HL-60 (cell line): ENCODE measurements around the gene RYR3.

Source experiments
- DNase-seq, 2 experiments: peaks; one replicate each; pipeline ENCODE4 v3.0.0-alpha.2; 2010 to 2020; ENCODE audit warnings: low read depth in 1 of 2, low spot score in 1 of 2
- H3K27ac ChIP-seq: fragments of 250-450 bp; sonication (Bioruptor Pico); replicated peaks from 2 replicates; pipeline ENCODE4 v1.5.1; 2020; ENCODE audit warnings: mild to moderate bottlenecking, moderate library complexity
- H3K27me3 ChIP-seq: fragments of 250-450 bp; sonication (Bioruptor Pico); 2 replicates; pipeline ENCODE4 v1.5.1; 2021; ENCODE audit warnings: mild to moderate bottlenecking, moderate library complexity; ENCODE audit not compliant: insufficient read depth, poor library complexity, severe bottlenecking
- H3K4me3 ChIP-seq: replicated peaks from 2 replicates; pipeline ENCODE4 v1.5.1; 2011; ENCODE audit warnings: mild to moderate bottlenecking, control low read depth, low read length; ENCODE audit not compliant: insufficient read depth
- CTCF ChIP-seq: IDR thresholded peaks from one replicate; pipeline ENCODE4 v1.5.1; 2011; ENCODE audit warnings: low read length, control low read depth, inconsistent platforms; ENCODE audit not compliant: insufficient read depth
- GABPA ChIP-seq: IDR thresholded peaks from 2 replicates; pipeline ENCODE4 v1.6.1; 2012; ENCODE audit warnings: low read depth
- POLR2AphosphoS5 ChIP-seq: IDR thresholded peaks from 2 replicates; pipeline ENCODE4 v1.6.1; 2012; ENCODE audit warnings: low read depth
- SPI1 ChIP-seq: IDR thresholded peaks from 2 replicates; pipeline ENCODE4 v1.6.1; 2012; ENCODE audit warnings: low read depth, mild to moderate bottlenecking, borderline replicate concordance
- TF ChIP-seq, protein P1 (sequence below): IDR thresholded peaks from 2 replicates; pipeline ENCODE4 v1.6.1; 2012; ENCODE audit warnings: low read depth; ENCODE audit not compliant: insufficient replicate concordance

RYR3 gene

DNA sequence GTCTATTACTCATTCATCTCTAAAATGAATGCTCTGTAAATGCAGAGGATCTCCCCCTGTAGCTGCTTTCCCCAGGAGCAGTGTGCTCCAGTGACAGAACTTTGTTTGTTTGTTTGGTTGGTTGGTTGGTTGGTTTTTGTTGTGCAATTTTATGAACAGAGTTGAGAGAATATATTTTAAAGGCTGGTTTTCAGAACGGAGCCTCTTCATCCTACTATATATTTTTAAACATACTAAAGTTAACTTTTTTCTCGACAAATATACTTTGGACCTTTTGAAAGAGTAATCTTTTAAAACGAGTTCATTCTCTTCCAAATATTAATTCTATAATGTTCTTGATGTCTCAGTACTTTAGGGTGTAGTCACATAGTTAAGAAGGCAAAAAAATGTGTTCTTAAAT lies 20.2 kb downstream of the RYR3 start:
- no peak overlapping the region for H3K4me3 ChIP-seq
- no peak overlapping the region for H3K27ac ChIP-seq
- TF ChIP-seq, protein P1, sequence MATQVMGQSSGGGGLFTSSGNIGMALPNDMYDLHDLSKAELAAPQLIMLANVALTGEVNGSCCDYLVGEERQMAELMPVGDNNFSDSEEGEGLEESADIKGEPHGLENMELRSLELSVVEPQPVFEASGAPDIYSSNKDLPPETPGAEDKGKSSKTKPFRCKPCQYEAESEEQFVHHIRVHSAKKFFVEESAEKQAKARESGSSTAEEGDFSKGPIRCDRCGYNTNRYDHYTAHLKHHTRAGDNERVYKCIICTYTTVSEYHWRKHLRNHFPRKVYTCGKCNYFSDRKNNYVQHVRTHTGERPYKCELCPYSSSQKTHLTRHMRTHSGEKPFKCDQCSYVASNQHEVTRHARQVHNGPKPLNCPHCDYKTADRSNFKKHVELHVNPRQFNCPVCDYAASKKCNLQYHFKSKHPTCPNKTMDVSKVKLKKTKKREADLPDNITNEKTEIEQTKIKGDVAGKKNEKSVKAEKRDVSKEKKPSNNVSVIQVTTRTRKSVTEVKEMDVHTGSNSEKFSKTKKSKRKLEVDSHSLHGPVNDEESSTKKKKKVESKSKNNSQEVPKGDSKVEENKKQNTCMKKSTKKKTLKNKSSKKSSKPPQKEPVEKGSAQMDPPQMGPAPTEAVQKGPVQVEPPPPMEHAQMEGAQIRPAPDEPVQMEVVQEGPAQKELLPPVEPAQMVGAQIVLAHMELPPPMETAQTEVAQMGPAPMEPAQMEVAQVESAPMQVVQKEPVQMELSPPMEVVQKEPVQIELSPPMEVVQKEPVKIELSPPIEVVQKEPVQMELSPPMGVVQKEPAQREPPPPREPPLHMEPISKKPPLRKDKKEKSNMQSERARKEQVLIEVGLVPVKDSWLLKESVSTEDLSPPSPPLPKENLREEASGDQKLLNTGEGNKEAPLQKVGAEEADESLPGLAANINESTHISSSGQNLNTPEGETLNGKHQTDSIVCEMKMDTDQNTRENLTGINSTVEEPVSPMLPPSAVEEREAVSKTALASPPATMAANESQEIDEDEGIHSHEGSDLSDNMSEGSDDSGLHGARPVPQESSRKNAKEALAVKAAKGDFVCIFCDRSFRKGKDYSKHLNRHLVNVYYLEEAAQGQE: no peak
- TF ChIP-seq GABPA: no peak
- no peak for TF ChIP-seq CTCF
- no peak for TF ChIP-seq SPI1
- TF ChIP-seq POLR2AphosphoS5: no peak
- no peak for DNase-seq
- H3K27me3 ChIP-seq: no peaks in the 10 kb centered on the region

DNA sequence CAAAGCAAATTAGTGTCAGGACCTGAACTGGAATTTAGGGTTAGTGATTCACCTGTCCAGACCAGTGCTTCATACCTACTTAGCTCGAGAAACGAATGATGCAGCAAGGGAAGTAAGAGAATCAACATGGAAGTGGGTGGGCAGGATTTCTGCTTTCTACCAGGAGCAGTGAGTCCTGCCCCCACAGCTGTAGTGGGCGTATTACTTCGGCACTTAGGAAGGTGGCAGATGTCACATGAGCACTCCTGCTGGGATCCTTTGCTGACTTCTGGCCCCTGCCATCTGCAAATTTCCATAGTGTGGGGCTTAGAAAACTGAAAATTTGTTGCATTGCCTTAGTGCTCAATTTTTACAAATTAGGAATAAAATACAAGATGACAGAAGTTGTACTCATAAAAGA lies 31.2 kb downstream of the RYR3 start:
- TF ChIP-seq, protein P1: no peak
- TF ChIP-seq CTCF (no peak), POLR2AphosphoS5 (no peak), SPI1 (no peak), GABPA (no peak)
- H3K4me3 ChIP-seq: no peak overlapping the region
- no peak overlapping the region for H3K27ac ChIP-seq
- DNase-seq: no peak
- no peaks in the 10 kb centered on the region for H3K27me3 ChIP-seq

DNA sequence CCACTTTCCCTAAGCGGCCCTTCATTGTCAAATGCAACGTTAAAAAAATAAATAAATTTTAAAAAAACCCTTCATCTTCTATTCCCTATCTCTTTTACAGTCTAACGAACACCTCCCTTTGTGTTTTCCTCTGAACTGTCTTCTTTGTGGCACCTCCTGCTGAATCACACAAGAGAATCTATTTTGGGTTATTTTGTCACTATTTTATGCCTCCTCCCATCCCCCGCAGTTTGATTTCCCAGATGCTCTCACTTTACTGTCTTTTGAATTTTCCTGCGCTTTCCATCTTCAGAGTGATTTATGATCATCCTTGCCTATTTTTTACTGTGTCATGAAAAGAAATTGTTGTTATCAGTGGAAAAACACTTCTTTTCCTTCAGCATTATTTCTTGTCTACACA lies 32.5 kb downstream of the RYR3 start:
- Histone ChIP-seq H3K27ac (no peak overlapping the region), H3K27me3 (no peaks in the 10 kb centered on the region), H3K4me3 (no peak overlapping the region)
- DNase-seq: no peak
- TF ChIP-seq, protein P1: no peak
- TF ChIP-seq POLR2AphosphoS5: no peak
- no peak for TF ChIP-seq GABPA
- TF ChIP-seq CTCF: no peak
- no peak for TF ChIP-seq SPI1
